ENCODE results near the gene METRN.

Gene METRN

DNA sequence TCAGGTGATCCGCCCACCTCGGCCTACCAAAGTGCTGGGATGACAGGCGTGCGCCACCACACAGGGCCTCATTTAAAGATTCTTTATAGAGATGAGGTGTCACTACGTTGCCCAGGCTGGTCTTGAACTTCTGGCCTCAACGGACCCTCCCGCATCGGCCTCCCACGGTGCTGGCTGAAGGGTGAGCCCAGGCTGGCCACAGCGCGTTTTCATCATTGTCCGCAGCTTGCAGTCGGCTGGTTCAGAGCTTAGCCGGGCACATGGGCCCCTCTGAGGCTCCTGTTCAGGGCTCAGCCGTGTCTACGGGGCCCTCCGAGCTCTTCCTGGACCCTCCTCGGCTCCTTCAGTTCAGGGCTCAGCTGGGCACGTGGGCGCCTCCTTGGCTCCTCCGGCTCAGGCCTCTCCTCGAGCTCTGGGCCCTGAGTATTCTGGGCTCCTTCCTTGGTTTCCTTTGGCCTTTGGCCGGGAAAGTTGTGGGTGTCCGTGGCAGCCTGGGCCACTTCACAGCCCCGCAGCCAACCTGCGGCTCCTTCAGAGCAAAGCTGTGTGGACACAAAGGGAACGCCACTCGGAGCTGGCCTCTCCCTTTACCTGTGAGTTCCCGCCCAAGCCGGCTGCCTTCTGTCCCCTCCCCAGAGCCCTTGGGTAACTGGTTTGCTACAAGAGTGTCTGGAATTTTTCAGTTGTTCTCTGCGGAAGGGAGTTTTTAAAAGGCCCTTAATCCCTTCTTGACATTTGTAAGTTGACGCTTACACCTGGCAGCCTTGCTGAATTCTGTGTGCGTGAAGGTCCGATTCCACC, 44.4 kb downstream of the METRN start:
- no peak for DNase-seq (ENCODE audit: low spot score)

- DNase-seq (ENCODE audit: low spot score), result no peak
These were observed 45.1 kb downstream of the METRN start for GRCh38 chr16:760065-760464.

DNA sequence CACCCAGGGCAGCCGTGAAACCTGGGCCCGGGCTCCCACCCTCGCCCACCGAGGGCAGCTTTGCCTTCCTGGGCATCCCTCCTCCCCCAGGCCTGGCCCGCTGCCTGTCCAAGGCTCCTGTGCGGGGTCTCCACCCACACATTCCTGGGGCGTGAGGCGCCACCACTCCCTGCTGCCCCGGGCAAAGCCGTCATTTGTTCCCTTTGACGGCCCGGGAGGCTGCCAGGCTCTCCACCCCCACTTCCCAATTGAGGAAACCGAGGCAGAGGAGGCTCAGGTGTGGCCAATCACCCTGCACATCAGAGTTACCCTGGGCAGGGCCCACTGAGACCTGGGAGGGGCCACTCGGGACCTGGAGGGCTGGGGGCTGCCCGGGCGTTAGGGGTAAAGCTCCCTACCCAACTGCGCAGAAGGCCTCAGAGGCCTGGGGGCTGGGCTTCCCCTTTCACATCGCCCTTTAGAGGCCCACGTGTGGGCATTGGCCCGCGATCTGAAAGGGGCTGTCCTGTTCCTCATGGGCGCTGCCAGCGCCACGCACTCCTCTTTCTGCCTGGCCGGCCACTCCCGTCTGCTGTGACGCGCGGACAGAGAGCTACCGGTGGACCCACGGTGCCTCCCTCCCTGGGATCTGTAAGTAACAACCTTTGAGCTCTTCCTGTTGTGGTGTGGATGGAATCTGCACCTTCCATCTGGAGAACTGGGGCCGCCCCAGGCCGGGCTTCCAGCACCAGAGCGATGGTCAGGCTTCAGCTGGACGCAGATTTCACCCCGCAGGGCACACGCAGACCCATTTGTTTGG, 45.8 kb downstream of the METRN start, which contains the start of gene MSLN:
TSS of gene MSLN (plus strand) at position 190 of the 799 bp plus-strand sequence. CDS start 1,947 bp downstream, outside the sequence.
- DNase-seq (ENCODE audit: low spot score), result no peak

DNA sequence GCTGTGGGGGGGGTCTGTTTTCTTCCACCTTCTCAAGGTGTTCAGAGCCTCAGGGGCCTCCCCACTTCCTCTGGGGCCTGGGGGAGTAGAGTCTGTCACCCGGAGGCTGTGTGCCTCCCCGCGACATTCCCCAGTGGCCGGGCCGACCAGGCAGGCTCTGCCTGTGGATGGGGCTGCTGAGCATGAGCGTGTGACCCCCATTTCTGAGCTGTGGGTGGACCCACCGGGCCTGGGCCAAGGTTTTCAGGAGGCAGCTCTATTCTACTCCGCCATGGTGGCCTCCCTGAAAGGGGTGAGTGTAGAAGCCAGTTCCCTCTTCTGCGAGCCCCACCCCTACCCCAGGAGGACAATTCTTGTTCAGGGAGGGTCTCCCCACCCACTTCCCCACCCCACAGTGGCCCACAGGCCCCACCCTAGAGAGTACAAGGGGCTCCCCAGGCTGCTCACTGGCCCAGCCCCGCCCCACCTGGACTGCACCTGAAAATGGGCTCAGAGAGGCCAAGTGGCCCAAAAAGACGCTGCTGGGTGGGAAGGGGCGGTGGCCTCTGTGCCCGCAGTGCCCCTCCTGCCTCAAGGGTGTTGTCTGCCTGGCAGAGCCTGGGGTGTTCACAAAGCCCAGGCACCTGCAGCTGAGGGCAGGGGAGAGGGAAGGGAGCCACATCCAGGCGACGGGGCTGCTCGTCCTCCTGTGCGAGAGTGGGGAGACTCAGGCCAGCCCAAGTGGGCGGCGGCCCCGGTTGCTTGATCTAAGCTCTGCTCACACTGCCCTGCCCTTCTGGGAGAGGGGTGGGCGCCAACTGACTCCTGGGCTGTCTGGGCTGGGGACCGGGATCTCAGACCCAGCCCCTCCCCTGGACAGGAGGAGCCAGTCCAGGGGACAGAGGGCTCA, 47.0 kb downstream of the METRN start:
- no peak for DNase-seq (ENCODE audit: low spot score)

GRCh38 chr16:762595-763268, 47.8 kb downstream of the METRN start:
- DNase-seq (ENCODE audit: low spot score), result no peak

GRCh38 chr16:763369-764183, 48.7 kb downstream of the METRN start:
- DNase-seq (ENCODE audit: low spot score), result no peak

DNA sequence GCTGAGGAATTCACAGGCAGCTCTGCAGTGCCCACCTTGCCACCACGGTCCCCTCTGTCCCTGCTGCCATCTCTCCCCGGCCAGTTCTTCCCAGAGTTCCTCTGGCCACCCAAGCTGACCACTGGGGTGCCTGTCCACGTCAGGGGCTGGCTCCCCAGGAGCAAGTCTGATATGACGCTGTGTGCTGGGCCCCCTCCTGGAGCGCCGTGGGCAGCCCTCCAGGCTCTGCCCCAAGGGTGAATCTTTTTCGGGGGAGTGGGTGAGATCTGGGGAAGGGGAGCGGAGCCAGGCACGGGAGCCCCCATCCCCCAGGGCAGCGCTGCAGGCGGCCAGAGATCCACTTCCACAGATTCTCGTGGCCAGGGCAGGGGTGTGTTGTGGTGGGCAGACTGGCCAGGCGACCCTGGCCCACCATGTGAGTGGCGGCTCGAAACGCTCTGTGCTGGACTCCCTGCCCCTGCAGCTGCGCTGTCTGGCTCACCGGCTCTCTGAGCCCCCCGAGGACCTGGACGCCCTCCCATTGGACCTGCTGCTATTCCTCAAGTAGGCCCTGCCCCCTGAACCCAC, 49.3 kb downstream of the METRN start:
- no peak for DNase-seq (ENCODE audit: low spot score)

GRCh38 chr16:764848-765487, 50.0 kb downstream of the METRN start:
- no peak for DNase-seq (ENCODE audit: low spot score)

GRCh38 chr16:765488-765865, 50.6 kb downstream of the METRN start:
- DNase-seq (ENCODE audit: low spot score), result no peak

GRCh38 chr16:766008-766819, 51.3 kb downstream of the METRN start:
- DNase-seq (ENCODE audit: low spot score), result no peak

DNA sequence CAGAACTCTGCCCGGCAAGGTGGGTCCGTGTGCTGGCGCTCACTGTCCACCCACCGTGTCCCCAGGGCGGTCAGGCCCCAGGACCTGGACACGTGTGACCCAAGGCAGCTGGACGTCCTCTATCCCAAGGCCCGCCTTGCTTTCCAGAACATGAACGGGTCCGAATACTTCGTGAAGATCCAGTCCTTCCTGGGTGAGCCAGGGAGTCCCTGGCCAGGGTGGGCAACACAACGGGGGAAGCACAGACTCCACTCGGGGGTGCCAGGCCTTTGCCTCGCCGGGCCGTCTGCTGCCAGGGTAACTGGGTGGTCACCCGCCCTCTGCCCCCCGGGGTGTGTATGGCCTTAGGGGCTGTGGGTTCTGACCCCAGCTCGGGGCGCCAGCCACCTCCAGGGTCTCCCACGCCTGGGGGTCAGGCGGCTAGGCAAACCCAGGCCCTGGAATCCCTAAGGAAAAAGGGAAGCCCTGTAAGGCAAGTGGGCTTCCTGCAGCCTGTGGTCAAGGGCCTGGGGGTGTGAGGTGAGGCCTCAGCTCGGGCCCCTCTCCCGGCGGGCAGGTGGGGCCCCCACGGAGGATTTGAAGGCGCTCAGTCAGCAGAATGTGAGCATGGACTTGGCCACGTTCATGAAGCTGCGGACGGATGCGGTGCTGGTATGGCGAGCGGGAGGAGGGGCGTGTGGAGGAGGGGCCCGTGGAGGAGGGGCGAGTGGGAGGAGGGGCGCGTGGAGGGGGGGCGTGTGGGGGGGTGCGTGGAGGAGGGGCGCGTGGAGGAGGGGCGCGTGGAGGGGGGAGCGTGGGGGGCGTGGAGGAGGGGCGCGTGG, 52.1 kb downstream of the METRN start:
- no peak for DNase-seq (ENCODE audit: low spot score)

GRCh38 chr16:767743-768235, 52.9 kb downstream of the METRN start:
- DNase-seq (ENCODE audit: low spot score), result no peak

DNA sequence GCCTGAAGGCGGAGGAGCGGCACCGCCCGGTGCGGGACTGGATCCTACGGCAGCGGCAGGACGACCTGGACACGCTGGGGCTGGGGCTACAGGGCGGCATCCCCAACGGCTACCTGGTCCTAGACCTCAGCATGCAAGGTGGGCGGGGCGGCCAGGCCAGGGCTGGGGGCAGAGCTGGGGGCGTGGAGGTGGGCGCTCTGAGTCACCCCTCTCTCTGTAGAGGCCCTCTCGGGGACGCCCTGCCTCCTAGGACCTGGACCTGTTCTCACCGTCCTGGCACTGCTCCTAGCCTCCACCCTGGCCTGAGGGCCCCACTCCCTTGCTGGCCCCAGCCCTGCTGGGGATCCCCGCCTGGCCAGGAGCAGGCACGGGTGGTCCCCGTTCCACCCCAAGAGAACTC, 53.5 kb downstream of the METRN start:
- no peak for DNase-seq (ENCODE audit: low spot score)
